A549 (cell line): Measurements from ENCODE around the gene PIK3CB. TPM values are rescaled to one million over a fixed set of nuclear protein-coding genes. Genes with fewer than 3 reads are reported as not detected.

ENCODE experiments used
- ATAC-seq, 2 experiments: fragments of 200-7000 bp in 1 of 2; fragments of >200 bp in 1 of 2; cut with Nextera tagmentation in 1 of 2; cut with Tn5 transposase in 1 of 2; 3 replicates each; pipeline versions ENCODE4 v1.8.0 to v1.9.1; 2018 to 2020; ENCODE audit warnings: mild to moderate bottlenecking in 1 of 2, moderate library complexity in 1 of 2
- CTCF ChIA-PET: fragments of 300-600 bp; sonication (Branson Sonifier 250); formaldehyde crosslinking; extraction: SDS; loops from one replicate; lab custom pipeline; 2021; ENCODE audit warnings: antibody characterized with exemption, inconsistent platforms; lab: Yijun Ruan, JAX
- POLR2A ChIA-PET: fragments of 350-600 bp; formaldehyde crosslinking; extraction: SDS; loops from one replicate; lab custom pipeline; 2021; ENCODE audit warnings: antibody characterized with exemption, inconsistent platforms; lab: Yijun Ruan, JAX
- DNase-seq, 2 experiments: peaks; one replicate each; pipeline versions ENCODE4 v3.0.0 to v3.0.0-alpha.2; 2011 to 2016; ENCODE audit warnings: low read depth in 1 of 2, low spot score in 1 of 2
- FAIRE-seq: peaks from 2 replicates; lab custom pipeline; 2011; peaks lifted over from hg19 to GRCh38; lab: Jason Lieb, UNC
- H3K27ac ChIP-seq, 2 experiments: fragments of >200 bp; sonication (Bioruptor Twin); formaldehyde crosslinking; 3 replicates each; pipeline ENCODE4 v1.5.1; 2016 to 2017
- H3K4me1 ChIP-seq: fragments of >200 bp; sonication (Bioruptor Twin); formaldehyde crosslinking; 3 replicates; pipeline ENCODE4 v1.6.1; 2016
- H3K4me2 ChIP-seq: fragments of >200 bp; sonication (Bioruptor Twin); formaldehyde crosslinking; 3 replicates; pipeline ENCODE4 v1.6.1; 2016
- H3K4me3 ChIP-seq: fragments of >200 bp; sonication (Bioruptor Twin); formaldehyde crosslinking; 3 replicates; pipeline ENCODE4 v1.5.1; 2016
- H3K9me3 ChIP-seq: fragments of >200 bp; sonication (Bioruptor Twin); formaldehyde crosslinking; 3 replicates; pipeline ENCODE4 v1.6.1; 2016
- CHD4 ChIP-seq: fragments of 200-600 bp; sonication (generic); IDR thresholded peaks from 2 replicates; pipeline ENCODE4 v1.6.1; 2016; ENCODE audit warnings: antibody characterized with exemption, mild to moderate bottlenecking, borderline replicate concordance
- E2F6 ChIP-seq: IDR thresholded peaks from 2 replicates; pipeline ENCODE4 v1.6.1; 2012; ENCODE audit warnings: low read depth, borderline replicate concordance
- FOSL2 ChIP-seq, 2 experiments: fragments of 450-650 bp in 1 of 2; fragments of >200 bp in 1 of 2; sonication (Bioruptor Twin) in 1 of 2; formaldehyde crosslinking; IDR thresholded peaks; 2 replicates each; pipeline versions ENCODE4 v1.5.0 to v1.6.1; 2016 to 2020; ENCODE audit warnings: mild to moderate bottlenecking in 1 of 2, moderate library complexity in 1 of 2
- HDAC2 ChIP-seq: fragments of 200-600 bp; sonication (generic); IDR thresholded peaks from 2 replicates; pipeline ENCODE4 v1.6.1; 2016
- HOXA7 ChIP-seq: fragments of 250-450 bp; sonication (Bioruptor Pico); IDR thresholded peaks from 2 replicates; pipeline ENCODE4 v1.5.0; 2020; ENCODE audit warnings: mild to moderate bottlenecking, moderate library complexity
- JUNB ChIP-seq: fragments of >200 bp; sonication (Bioruptor Twin); formaldehyde crosslinking; IDR thresholded peaks from 2 replicates; pipeline ENCODE4 v1.6.1; 2016
- MAX ChIP-seq: IDR thresholded peaks from 2 replicates; pipeline ENCODE4 v1.6.1; 2012
- PBX3 ChIP-seq: IDR thresholded peaks from 2 replicates; pipeline ENCODE4 v1.6.1; 2012
- POLR2A ChIP-seq: IDR thresholded peaks from 2 replicates; pipeline ENCODE4 v1.6.1; 2012; ENCODE audit warnings: mild to moderate bottlenecking, low read length
- RFX5 ChIP-seq: fragments of 450-650 bp; IDR thresholded peaks from 2 replicates; pipeline ENCODE4 v1.7.1; 2014; ENCODE audit warnings: antibody characterized with exemption, mild to moderate bottlenecking, moderate library complexity
- SMC3 ChIP-seq: fragments of >200 bp; sonication (Bioruptor Twin); formaldehyde crosslinking; IDR thresholded peaks from 3 replicates; pipeline ENCODE4 v1.6.1; 2018; ENCODE audit warnings: inconsistent platforms
- TP53 ChIP-seq: fragments of 250-450 bp; sonication (Bioruptor Pico); IDR thresholded peaks from 2 replicates; pipeline ENCODE4 v1.5.0; 2021; ENCODE audit warnings: mild to moderate bottlenecking, moderate library complexity
- USF2 ChIP-seq: fragments of 450-650 bp; IDR thresholded peaks from 2 replicates; pipeline ENCODE4 v1.6.1; 2014; ENCODE audit warnings: antibody characterized with exemption
- ZC3H11A ChIP-seq: fragments of 450-650 bp; IDR thresholded peaks from 2 replicates; pipeline ENCODE4 v1.6.1; 2014; ENCODE audit warnings: antibody characterized with exemption, mild to moderate bottlenecking
- ZNF302 ChIP-seq: fragments of 250-450 bp; sonication (Bioruptor Pico); IDR thresholded peaks from 2 replicates; pipeline ENCODE4 v1.9.0; 2021; ENCODE audit warnings: inconsistent platforms, mild to moderate bottlenecking, moderate library complexity
- WGBS: methylation state at CpG from one replicate; pipeline ENCODE4 v1.1.6; 2017; ENCODE audit errors: missing lambda C conversion rate; 5-methylcytosine and 5-hydroxymethylcytosine counted together
- polyA plus RNA-seq, 4 experiments: library from polyadenylated mRNA; depleted of rRNA in 3 of 4; stranded (reverse); fragments of >200 nt; fragmentation: RNase III in 1 of 4; extraction: RNeasy Plus Mini Kit Qiagen cat#74134 plus additional on column Dnase treatment in 1 of 4; gene quantifications; 2 replicates in 3 of 4; 3 replicates in 1 of 4; pipeline ENCODE4 v1.2.3, GENCODE V29; 2011 to 2017
- TF ChIP-seq, protein P1 (sequence below): fragments of 200-600 bp; sonication (generic); IDR thresholded peaks from 2 replicates; pipeline ENCODE4 v1.6.1; 2016; ENCODE audit warnings: antibody characterized with exemption, mild to moderate bottlenecking, moderate library complexity
- TF ChIP-seq, protein P2 (sequence below): fragments of 150-350 bp; IDR thresholded peaks from 2 replicates; pipeline ENCODE4 v1.6.1; 2014; ENCODE audit warnings: low read depth, mild to moderate bottlenecking, low read length

The PIK3CB gene
- polyA plus RNA-seq, 2 of the 4 experiments (the other 2 are of a cell fraction): 20.7 to 23.3 TPM

- TF ChIP-seq, protein P1, sequence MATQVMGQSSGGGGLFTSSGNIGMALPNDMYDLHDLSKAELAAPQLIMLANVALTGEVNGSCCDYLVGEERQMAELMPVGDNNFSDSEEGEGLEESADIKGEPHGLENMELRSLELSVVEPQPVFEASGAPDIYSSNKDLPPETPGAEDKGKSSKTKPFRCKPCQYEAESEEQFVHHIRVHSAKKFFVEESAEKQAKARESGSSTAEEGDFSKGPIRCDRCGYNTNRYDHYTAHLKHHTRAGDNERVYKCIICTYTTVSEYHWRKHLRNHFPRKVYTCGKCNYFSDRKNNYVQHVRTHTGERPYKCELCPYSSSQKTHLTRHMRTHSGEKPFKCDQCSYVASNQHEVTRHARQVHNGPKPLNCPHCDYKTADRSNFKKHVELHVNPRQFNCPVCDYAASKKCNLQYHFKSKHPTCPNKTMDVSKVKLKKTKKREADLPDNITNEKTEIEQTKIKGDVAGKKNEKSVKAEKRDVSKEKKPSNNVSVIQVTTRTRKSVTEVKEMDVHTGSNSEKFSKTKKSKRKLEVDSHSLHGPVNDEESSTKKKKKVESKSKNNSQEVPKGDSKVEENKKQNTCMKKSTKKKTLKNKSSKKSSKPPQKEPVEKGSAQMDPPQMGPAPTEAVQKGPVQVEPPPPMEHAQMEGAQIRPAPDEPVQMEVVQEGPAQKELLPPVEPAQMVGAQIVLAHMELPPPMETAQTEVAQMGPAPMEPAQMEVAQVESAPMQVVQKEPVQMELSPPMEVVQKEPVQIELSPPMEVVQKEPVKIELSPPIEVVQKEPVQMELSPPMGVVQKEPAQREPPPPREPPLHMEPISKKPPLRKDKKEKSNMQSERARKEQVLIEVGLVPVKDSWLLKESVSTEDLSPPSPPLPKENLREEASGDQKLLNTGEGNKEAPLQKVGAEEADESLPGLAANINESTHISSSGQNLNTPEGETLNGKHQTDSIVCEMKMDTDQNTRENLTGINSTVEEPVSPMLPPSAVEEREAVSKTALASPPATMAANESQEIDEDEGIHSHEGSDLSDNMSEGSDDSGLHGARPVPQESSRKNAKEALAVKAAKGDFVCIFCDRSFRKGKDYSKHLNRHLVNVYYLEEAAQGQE: no peak
- no peak for TF ChIP-seq CHD4
Observed at GRCh38 chr3:138776961-138777360, 57.8 kb downstream of the PIK3CB start (continued).

GRCh38 chr3:138775254-138775595 lies 59.5 kb downstream of the PIK3CB start:
- ChIA-PET CTCF (interaction anchor here (0.6 to 1.5 kb wide), 2 partner anchors 140 to 180 kb away, joined by 3 to 6 read pairs; no protein-coding TSS in a partner anchor), POLR2A (no interaction called here)
- peaks cover 19% of the 10 kb centered on the region for H3K4me1 ChIP-seq
- peak overlapping the region; percentile 55 for H3K4me2 ChIP-seq
- FAIRE-seq: no peak
- H3K4me3 ChIP-seq: no peak overlapping the region
- no peaks in the 10 kb centered on the region for H3K9me3 ChIP-seq
- TF ChIP-seq ZC3H11A (no peak), RFX5 (no peak), POLR2A (no peak), TP53 (CRISPR knock-in tag) (no peak), USF2 (no peak), PBX3 (no peak), SMC3 (no peak), E2F6 (no peak), HOXA7 (CRISPR knock-in tag) (no peak), ZNF302 (CRISPR knock-in tag) (no peak), FOSL2 (IDR thresholded peaks at IDR 0.05) (no peak), FOSL2 (CRISPR knock-in tag; IDR thresholded peaks at IDR 0.05) (no peak), HDAC2 (no peak), JUNB (no peak), MAX (no peak)
- TF ChIP-seq, protein P2, sequence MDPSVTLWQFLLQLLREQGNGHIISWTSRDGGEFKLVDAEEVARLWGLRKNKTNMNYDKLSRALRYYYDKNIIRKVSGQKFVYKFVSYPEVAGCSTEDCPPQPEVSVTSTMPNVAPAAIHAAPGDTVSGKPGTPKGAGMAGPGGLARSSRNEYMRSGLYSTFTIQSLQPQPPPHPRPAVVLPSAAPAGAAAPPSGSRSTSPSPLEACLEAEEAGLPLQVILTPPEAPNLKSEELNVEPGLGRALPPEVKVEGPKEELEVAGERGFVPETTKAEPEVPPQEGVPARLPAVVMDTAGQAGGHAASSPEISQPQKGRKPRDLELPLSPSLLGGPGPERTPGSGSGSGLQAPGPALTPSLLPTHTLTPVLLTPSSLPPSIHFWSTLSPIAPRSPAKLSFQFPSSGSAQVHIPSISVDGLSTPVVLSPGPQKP: no peak
- peak overlapping the region; percentile 29 to 53; a peak in 3 of 6 replicates for H3K27ac ChIP-seq
- no peak for DNase-seq
- WGBS: 75% methylated on average over 4 of the region's 4 CpGs
- ATAC-seq: no peak; a peak in 1 of 6 replicates
